Endothelial cell of umbilical vein (primary cell): ENCODE data around the gene LAMA5. TPM values are rescaled to one million over a fixed set of nuclear protein-coding genes. Genes with fewer than 3 reads are reported as not detected.

Source experiments
- BruUV-seq: library from RNA; stranded (reverse); fragments of 400-500 nt; replicated peaks from 2 replicates; lab custom pipeline; 2021; lab: Mats Ljungman, UMichigan
- CTCF ChIA-PET: fragments of 300-600, 350-600 bp; sonication (Branson Sonifier 250); formaldehyde crosslinking; loops from one replicate; lab custom pipeline; 2021; ENCODE audit warnings: antibody characterized with exemption, inconsistent platforms; lab: Charles Lee
- POLR2A ChIA-PET: fragments of 300-600, 350-600 bp; sonication (Branson Sonifier 250); formaldehyde crosslinking; loops from one replicate; lab custom pipeline; 2021; ENCODE audit warnings: antibody characterized with exemption, inconsistent platforms; lab: Charles Lee
- DNase-seq: peaks from one replicate; pipeline ENCODE4 v3.0.0-alpha.2; 2011; ENCODE audit warnings: low read depth, low spot score
- FAIRE-seq: peaks from 2 replicates; lab custom pipeline; 2011; peaks lifted over from hg19 to GRCh38; lab: Jason Lieb, UNC
- H2AFZ ChIP-seq: 2 replicates; pipeline ENCODE4 v1.6.0; 2012; ENCODE audit warnings: low read depth, low read length, control low read depth, inconsistent platforms
- H3K27ac ChIP-seq: 2 replicates; pipeline ENCODE4 v1.5.1; 2011; ENCODE audit warnings: low read depth, mild to moderate bottlenecking, control low read depth, low read length, moderate library complexity; ENCODE audit not compliant: insufficient read depth
- H3K27me3 ChIP-seq, 2 experiments: 2 replicates each; pipeline versions ENCODE4 v1.6.0 to v1.6.1; 2011; ENCODE audit warnings: low read length in 2 of 2, mixed read lengths in 1 of 2; ENCODE audit not compliant: control insufficient read depth in 2 of 2, insufficient read depth in 2 of 2
- H3K36me3 ChIP-seq, 2 experiments: 2 replicates in 1 of 2; 3 replicates in 1 of 2; pipeline ENCODE4 v1.5.1; 2011; ENCODE audit warnings: low read length in 2 of 2, mild to moderate bottlenecking in 1 of 2, moderate library complexity in 1 of 2; ENCODE audit not compliant: control insufficient read depth in 2 of 2, insufficient read depth in 2 of 2; ENCODE audit errors: extremely low read depth in 1 of 2
- H3K4me1 ChIP-seq: 3 replicates; pipeline ENCODE4 v1.5.1; 2011; ENCODE audit warnings: mild to moderate bottlenecking, low read length; ENCODE audit not compliant: control insufficient read depth, insufficient read depth; ENCODE audit errors: extremely low read depth
- H3K4me2 ChIP-seq: 2 replicates; pipeline ENCODE4 v1.6.1; 2011; ENCODE audit warnings: low read length, control low read depth, mixed read lengths; ENCODE audit not compliant: insufficient read depth
- H3K4me3 ChIP-seq, 3 experiments: fragments of 200-600 bp in 1 of 3; sonication (generic), shearing (Covaris generic) in 1 of 3; replicated peaks in 1 of 3; 2 replicates each; pipeline ENCODE4 v1.5.1; 2011 to 2016; ENCODE audit warnings: control low read depth in 3 of 3, low read length in 3 of 3, mild to moderate bottlenecking in 2 of 3, inconsistent platforms in 1 of 3, low read depth in 1 of 3, moderate library complexity in 1 of 3; ENCODE audit not compliant: insufficient read depth in 1 of 3
- H3K79me2 ChIP-seq: 2 replicates; pipeline ENCODE4 v1.6.0; 2012; ENCODE audit warnings: low read length, inconsistent platforms; ENCODE audit not compliant: control insufficient read depth, insufficient read depth
- H3K9ac ChIP-seq: replicated peaks from 2 replicates; pipeline ENCODE3; 2011; ENCODE audit warnings: low read length, control low read depth; ENCODE audit not compliant: insufficient read depth; ENCODE audit errors: extremely low read depth
- H3K9me1 ChIP-seq: replicated peaks from 3 replicates; pipeline ENCODE4 v1.6.0; 2011; ENCODE audit warnings: mild to moderate bottlenecking, low read length; ENCODE audit not compliant: control insufficient read depth, insufficient read depth; ENCODE audit errors: extremely low read depth
- H3K9me3 ChIP-seq: replicated peaks from 2 replicates; pipeline ENCODE4 v1.5.1; 2012; ENCODE audit warnings: low read length, inconsistent platforms; ENCODE audit not compliant: control insufficient read depth, insufficient read depth
- H4K20me1 ChIP-seq: replicated peaks from 2 replicates; pipeline ENCODE3; 2011; ENCODE audit warnings: mild to moderate bottlenecking, low read length; ENCODE audit not compliant: control insufficient read depth, insufficient read depth; ENCODE audit errors: extremely low read depth
- CTCF ChIP-seq, 2 donors: IDR thresholded peaks; 1 replicate in 1 of 2; 2 replicates in 1 of 2; pipeline ENCODE4 v1.5.1; 2011; ENCODE audit warnings: low read length in 2 of 2, mild to moderate bottlenecking in 2 of 2, moderate library complexity in 2 of 2, control low read depth in 1 of 2, inconsistent platforms in 1 of 2, low read depth in 1 of 2; ENCODE audit not compliant: insufficient read depth in 1 of 2; ENCODE audit errors: extremely low read depth in 1 of 2
- EZH2 ChIP-seq: IDR thresholded peaks from 2 replicates; pipeline ENCODE4 v1.6.1; 2012; ENCODE audit warnings: borderline replicate concordance, low read depth, mild to moderate bottlenecking, moderate library complexity, low read length, inconsistent platforms; ENCODE audit not compliant: severe bottlenecking
- FOS ChIP-seq: IDR thresholded peaks from 2 replicates; pipeline ENCODE4 v1.6.1; 2011; ENCODE audit warnings: mild to moderate bottlenecking, low read length, moderate library complexity, borderline replicate concordance; ENCODE audit not compliant: insufficient read depth
- GATA2 ChIP-seq: IDR thresholded peaks from 2 replicates; pipeline ENCODE4 v1.7.0; 2011; ENCODE audit warnings: low read depth, mild to moderate bottlenecking, moderate library complexity, mixed read lengths, low read length; ENCODE audit not compliant: insufficient read length, insufficient read depth
- JUN ChIP-seq: IDR thresholded peaks from 2 replicates; pipeline ENCODE4 v1.6.1; 2011; ENCODE audit warnings: borderline replicate concordance, low read depth; ENCODE audit not compliant: insufficient read length, insufficient read depth
- MAX ChIP-seq: IDR thresholded peaks from 2 replicates; pipeline ENCODE4 v1.6.1; 2011; ENCODE audit not compliant: insufficient read depth, insufficient read length
- MYC ChIP-seq: IDR thresholded peaks from one replicate; pipeline ENCODE4 v1.6.1; 2011; ENCODE audit warnings: mild to moderate bottlenecking, low read depth, low read length
- POLR2A ChIP-seq: IDR thresholded peaks from 2 replicates; pipeline ENCODE4 v1.6.1; 2012; ENCODE audit warnings: low read depth, mild to moderate bottlenecking, control low read depth, low read length
- POLR2AphosphoS5 ChIP-seq: IDR thresholded peaks from 2 replicates; pipeline ENCODE4 v1.6.1; 2012; ENCODE audit warnings: low read depth, mild to moderate bottlenecking, control low read depth, low read length, moderate library complexity; ENCODE audit not compliant: insufficient read depth
- dilution Hi-C: fragments of 300-500 bp; cut with MboI; formaldehyde crosslinking; loops from one replicate; pipeline ENCODE4 v1.15.0; 2019; ENCODE audit warnings: low sequenced_read_pairs; ENCODE audit not compliant: extremely low pct_ligation_motif_present
- intact Hi-C: fragments of 100-400 bp; cut with micrococcal nuclease; formaldehyde crosslinking; loops from one replicate; pipeline ENCODE4 v1.10.0; 2022
- polyA plus RNA-seq, 4 experiments: library from polyadenylated mRNA; depleted of rRNA in 3 of 4; stranded (reverse) in 3 of 4; unstranded in 1 of 4; fragments of >200 nt; gene quantifications; 2 replicates each; pipeline versions ENCODE4 v1.2.1 to v1.2.3, GENCODE V29; 2011 to 2012; ENCODE audit warnings: missing spikeins in 1 of 4
- total RNA-seq: library from RNA; stranded (reverse); gene quantifications from 2 replicates; pipeline ENCODE4 v1.2.3, GENCODE V29; 2021

Gene LAMA5
- total and polyA plus RNA-seq, 2 donors (not counting 3 experiments of a cell fraction or from before 2014, with no cell fraction given): 24.0 to 145 TPM

GRCh38 chr20:62313021-62313420 lies 54.1 kb downstream of the LAMA5 start:
- Histone ChIP-seq H3K36me3 (peaks cover 17 to 71% of the 10 kb centered on the region in 2 experiments), H3K79me2 (peaks cover 4% of the 10 kb centered on the region), H4K20me1 (no peaks in the 10 kb centered on the region), H3K4me2 (no peak overlapping the region), H3K9me1 (no peaks in the 10 kb centered on the region), H3K9ac (no peak overlapping the region), H3K4me3 (no peak overlapping the region), H3K4me1 (no peaks in the 10 kb centered on the region), H3K27me3 (no peaks in the 10 kb centered on the region), H3K27ac (no peak overlapping the region), H3K9me3 (no peaks in the 10 kb centered on the region), H2AFZ (no peak overlapping the region)
- intact Hi-C loops (no loop called here), dilution Hi-C loops (no loop called here)
- TF ChIP-seq FOS (no peak), JUN (no peak), EZH2 (no peak), POLR2A (no peak), MYC (no peak), GATA2 (no peak), MAX (no peak), POLR2AphosphoS5 (no peak), CTCF (IDR thresholded peaks at IDR 0.05; ENCODE audit: extremely low read depth in 1 of 2, insufficient read depth in 1 of 2, low read depth in 1 of 2, low read length in 2 of 2) (no peak)
- ChIA-PET CTCF (interaction anchor here (0.6 to 2.3 kb wide), 2 partner anchors 20 to 69 kb away, joined by 3 to 7 read pairs; no protein-coding TSS in a partner anchor), POLR2A (no interaction called here)
- no TSS peak for BruUV-seq
- no peak for FAIRE-seq
- no peak for DNase-seq
